ENCODE results near the gene KDM2B.

Gene KDM2B

GRCh38 chr12:121505513-121505912, 75.3 kb downstream of the KDM2B start:
- Histone ChIP-seq H3K36me3 (ENCODE audit: control insufficient read depth, low read length) (peaks cover 20% of the 10 kb centered on the region), H4K20me1 (ENCODE audit: control insufficient read depth, insufficient read depth, low read depth, low read length) (no peaks in the 10 kb centered on the region), H3K9me3 (ENCODE audit: control insufficient read depth, insufficient read depth, low read length) (no peaks in the 10 kb centered on the region), H3K27ac (ENCODE audit: low read depth, low read length) (no peak overlapping the region), H3K4me1 (ENCODE audit: control insufficient read depth, low read length) (peaks cover under 1% of the 10 kb centered on the region), H3K27me3 (ENCODE audit: control insufficient read depth, low read length) (no peaks in the 10 kb centered on the region), H3K9me2 (replicated peaks; ENCODE audit: control insufficient read depth, low read length) (no peaks in the 10 kb centered on the region), H3K4me3 (ENCODE audit: low read length) (no peak overlapping the region), H3K79me2 (ENCODE audit: control insufficient read depth, low read length) (no peaks in the 10 kb centered on the region), H3F3A (ENCODE audit: control insufficient read depth, insufficient read depth) (no peaks in the 10 kb centered on the region), H3K4me2 (ENCODE audit: low read length) (no peak overlapping the region)
- no peak for TF ChIP-seq EZH2phosphoT487 (IDR thresholded peaks at IDR 0.05; ENCODE audit: borderline replicate concordance, low read length)
- no peak for TF ChIP-seq CTCF (IDR thresholded peaks at IDR 0.05; ENCODE audit: low read depth, low read length, poor library complexity, severe bottlenecking)

GRCh38 chr12:121504505-121504904, 76.3 kb downstream of the KDM2B start:
- peaks cover 7% of the 10 kb centered on the region for H3K4me1 ChIP-seq (ENCODE audit: control insufficient read depth, low read length)
- H3K4me3 ChIP-seq (ENCODE audit: low read length): no peak overlapping the region
- H4K20me1 ChIP-seq (ENCODE audit: control insufficient read depth, insufficient read depth, low read depth, low read length): no peaks in the 10 kb centered on the region
- H3K4me2 ChIP-seq (ENCODE audit: low read length): no peak overlapping the region
- peaks cover 11% of the 10 kb centered on the region for H3K36me3 ChIP-seq (ENCODE audit: control insufficient read depth, low read length)
- no peaks in the 10 kb centered on the region for H3F3A ChIP-seq (ENCODE audit: control insufficient read depth, insufficient read depth)
- no peaks in the 10 kb centered on the region for H3K9me2 ChIP-seq (replicated peaks; ENCODE audit: control insufficient read depth, low read length)
- no peak overlapping the region for H3K27ac ChIP-seq (ENCODE audit: low read depth, low read length)
- no peaks in the 10 kb centered on the region for H3K79me2 ChIP-seq (ENCODE audit: control insufficient read depth, low read length)
- TF ChIP-seq CTCF (IDR thresholded peaks at IDR 0.05; ENCODE audit: low read depth, low read length, poor library complexity, severe bottlenecking): no peak
- TF ChIP-seq EZH2phosphoT487 (IDR thresholded peaks at IDR 0.05; ENCODE audit: borderline replicate concordance, low read length): no peak
- H3K9me3 ChIP-seq (ENCODE audit: control insufficient read depth, insufficient read depth, low read length): no peaks in the 10 kb centered on the region
- no peaks in the 10 kb centered on the region for H3K27me3 ChIP-seq (ENCODE audit: control insufficient read depth, low read length)

- H3K36me3 ChIP-seq (ENCODE audit: control insufficient read depth, low read length): peaks cover 5% of the 10 kb centered on the region
These were observed 77.4 kb downstream of the KDM2B start for GRCh38 chr12:121503395-121503794.

More at GRCh38 chr12:121503395-121503794, 77.4 kb downstream of the KDM2B start:
- no peak for TF ChIP-seq CTCF (IDR thresholded peaks at IDR 0.05; ENCODE audit: low read depth, low read length, poor library complexity, severe bottlenecking)
- H3K4me2 ChIP-seq (ENCODE audit: low read length): no peak overlapping the region
- no peak overlapping the region for H3K4me3 ChIP-seq (ENCODE audit: low read length)
- no peaks in the 10 kb centered on the region for H4K20me1 ChIP-seq (ENCODE audit: control insufficient read depth, insufficient read depth, low read depth, low read length)
- H3K9me2 ChIP-seq (replicated peaks; ENCODE audit: control insufficient read depth, low read length): no peaks in the 10 kb centered on the region
- no peaks in the 10 kb centered on the region for H3F3A ChIP-seq (ENCODE audit: control insufficient read depth, insufficient read depth)
- H3K9me3 ChIP-seq (ENCODE audit: control insufficient read depth, insufficient read depth, low read length): no peaks in the 10 kb centered on the region
- H3K27me3 ChIP-seq (ENCODE audit: control insufficient read depth, low read length): no peaks in the 10 kb centered on the region
- no peak overlapping the region for H3K27ac ChIP-seq (ENCODE audit: low read depth, low read length)
- H3K4me1 ChIP-seq (ENCODE audit: control insufficient read depth, low read length): peaks cover 7% of the 10 kb centered on the region
- H3K79me2 ChIP-seq (ENCODE audit: control insufficient read depth, low read length): no peaks in the 10 kb centered on the region

Measured in DOHH2 (cell line).